IMR-90 (cell line): ENCODE measurements around the gene SLC16A8. TPM values are rescaled to one million over a fixed set of nuclear protein-coding genes. Genes with fewer than 3 reads are reported as not detected.

Source experiments
- ATAC-seq: fragments of 200-7000 bp; cut with Tn5 transposase; 2 replicates; pipeline ENCODE4 v1.9.1; 2020; ENCODE audit warnings: low read depth, mild to moderate bottlenecking, moderate library complexity
- BruUV-seq: library from RNA; stranded (reverse); fragments of 400-500 nt; replicated peaks from 2 replicates; lab custom pipeline; 2021; lab: Mats Ljungman, UMichigan
- CTCF ChIA-PET: fragments of 300-600 bp; formaldehyde crosslinking; extraction: SDS; loops from one replicate; lab custom pipeline; 2021; ENCODE audit warnings: antibody characterized with exemption; lab: Yijun Ruan, JAX
- POLR2A ChIA-PET: fragments of 300-600 bp; sonication (Branson Sonifier 250); formaldehyde crosslinking; loops from one replicate; lab custom pipeline; 2022; ENCODE audit warnings: antibody characterized with exemption; ENCODE audit not compliant: unreplicated experiment; lab: Charles Lee
- DNase-seq: peaks from one replicate; pipeline ENCODE4 v3.0.0; 2013
- H2AFZ ChIP-seq: replicated peaks from 2 replicates; pipeline ENCODE3; 2013; ENCODE audit warnings: low read length, mild to moderate bottlenecking; ENCODE audit not compliant: poor library complexity
- H2AK5ac ChIP-seq: 2 replicates; pipeline ENCODE4 v1.6.1; 2013; ENCODE audit warnings: low read depth, low read length, inconsistent platforms
- H2AK9ac ChIP-seq: replicated peaks from 2 replicates; pipeline ENCODE3; 2013; ENCODE audit warnings: mild to moderate bottlenecking, low read depth, low read length, moderate library complexity; ENCODE audit not compliant: poor library complexity
- H2BK120ac ChIP-seq: 2 replicates; pipeline ENCODE4 v1.6.1; 2013; ENCODE audit warnings: low read depth, low read length, inconsistent platforms
- H2BK15ac ChIP-seq: 3 replicates; pipeline ENCODE4 v1.6.1; 2013; ENCODE audit warnings: low read depth, low read length, inconsistent platforms
- H2BK20ac ChIP-seq: 2 replicates; pipeline ENCODE4 v1.6.1; 2013; ENCODE audit warnings: low read depth, mild to moderate bottlenecking, inconsistent platforms, low read length, moderate library complexity
- H2BK5ac ChIP-seq: 2 replicates; pipeline ENCODE4 v1.6.1; 2013; ENCODE audit warnings: mild to moderate bottlenecking, low read depth, low read length, inconsistent platforms; ENCODE audit not compliant: poor library complexity, severe bottlenecking
- H3K14ac ChIP-seq: replicated peaks from 2 replicates; pipeline ENCODE4 v1.6.1; 2013; ENCODE audit warnings: low read depth, low read length, inconsistent platforms
- H3K18ac ChIP-seq: 2 replicates; pipeline ENCODE4 v1.6.1; 2013; ENCODE audit warnings: low read depth, low read length, control low read depth
- H3K23ac ChIP-seq: 2 replicates; pipeline ENCODE4 v1.6.1; 2013; ENCODE audit warnings: low read depth, low read length, inconsistent platforms
- H3K27ac ChIP-seq: 2 replicates; pipeline ENCODE4 v1.5.1; 2013; ENCODE audit warnings: mild to moderate bottlenecking, control low read depth, low read length; ENCODE audit not compliant: insufficient read depth
- H3K27me3 ChIP-seq: 2 replicates; pipeline ENCODE4 v1.6.1; 2013; ENCODE audit warnings: low read length; ENCODE audit not compliant: control insufficient read depth, insufficient read depth
- H3K36me3 ChIP-seq: 2 replicates; pipeline ENCODE4 v1.6.1; 2013; ENCODE audit warnings: low read length, mixed read lengths; ENCODE audit not compliant: control insufficient read depth, insufficient read depth
- H3K4ac ChIP-seq: 2 replicates; pipeline ENCODE4 v1.6.1; 2013; ENCODE audit warnings: low read depth, low read length, inconsistent platforms
- H3K4me1 ChIP-seq: 2 replicates; pipeline ENCODE4 v1.6.1; 2013; ENCODE audit warnings: low read length, mixed read lengths; ENCODE audit not compliant: control insufficient read depth, insufficient read depth
- H3K4me2 ChIP-seq: 2 replicates; pipeline ENCODE4 v1.6.1; 2013; ENCODE audit warnings: low read depth, mild to moderate bottlenecking, control low read depth, low read length, moderate library complexity
- H3K4me3 ChIP-seq: 2 replicates; pipeline ENCODE4 v1.5.1; 2013; ENCODE audit warnings: low read depth, mild to moderate bottlenecking, control low read depth, low read length, moderate library complexity; ENCODE audit not compliant: insufficient read depth
- H3K56ac ChIP-seq: 2 replicates; pipeline ENCODE4 v1.6.1; 2013; ENCODE audit warnings: low read length, inconsistent platforms; ENCODE audit not compliant: insufficient read depth; ENCODE audit errors: extremely low read depth
- H3K79me1 ChIP-seq, 2 experiments: 2 replicates each; pipeline ENCODE4 v1.6.1; 2013; ENCODE audit warnings: low read length in 2 of 2, inconsistent platforms in 1 of 2, low read depth in 1 of 2
- H3K9ac ChIP-seq: 2 replicates; pipeline ENCODE4 v1.6.1; 2013; ENCODE audit warnings: low read depth, low read length, control low read depth
- H3K9me1 ChIP-seq: 2 replicates; pipeline ENCODE4 v1.6.1; 2013; ENCODE audit warnings: low read length, inconsistent platforms; ENCODE audit not compliant: insufficient read depth
- H3K9me3 ChIP-seq: 2 replicates; pipeline ENCODE4 v1.6.1; 2013; ENCODE audit warnings: low read length; ENCODE audit not compliant: control insufficient read depth, insufficient read depth
- H4K20me1 ChIP-seq: 2 replicates; pipeline ENCODE4 v1.6.1; 2013; ENCODE audit warnings: low read length, inconsistent platforms; ENCODE audit not compliant: insufficient read depth
- H4K5ac ChIP-seq: 2 replicates; pipeline ENCODE4 v1.6.1; 2013; ENCODE audit warnings: mild to moderate bottlenecking, low read depth, low read length, control low read depth
- H4K8ac ChIP-seq, 2 experiments: 2 replicates each; pipeline ENCODE4 v1.6.1; 2013; ENCODE audit warnings: low read depth in 2 of 2, low read length in 2 of 2, control low read depth in 1 of 2, inconsistent platforms in 1 of 2
- H4K91ac ChIP-seq: 2 replicates; pipeline ENCODE4 v1.6.1; 2013; ENCODE audit warnings: low read depth, low read length, inconsistent platforms; ENCODE audit not compliant: insufficient read depth
- CHD1 ChIP-seq: IDR thresholded peaks from 2 replicates; pipeline ENCODE4 v1.6.1; 2012; ENCODE audit warnings: low read depth, low read length, improper control_type of control experiment
- MAFK ChIP-seq: IDR thresholded peaks from 2 replicates; pipeline ENCODE4 v1.6.1; 2012; ENCODE audit warnings: low read depth, low read length, improper control_type of control experiment
- MAZ ChIP-seq: IDR thresholded peaks from 2 replicates; pipeline ENCODE4 v1.6.1; 2012; ENCODE audit warnings: low read depth, mild to moderate bottlenecking, low read length, improper control_type of control experiment, moderate library complexity, borderline replicate concordance
- MXI1 ChIP-seq: IDR thresholded peaks from 2 replicates; pipeline ENCODE4 v1.6.1; 2012; ENCODE audit warnings: low read depth, mild to moderate bottlenecking, low read length, moderate library complexity, borderline replicate concordance
- NFE2L2 ChIP-seq: fragments of 150-350 bp; IDR thresholded peaks from 2 replicates; pipeline ENCODE4 v1.6.1; 2016; ENCODE audit warnings: low read depth, mild to moderate bottlenecking, low read length
- POLR2A ChIP-seq: IDR thresholded peaks from 2 replicates; pipeline ENCODE4 v1.6.1; 2012; ENCODE audit warnings: mild to moderate bottlenecking, low read depth, low read length
- WGBS, 2 experiments: methylation state at CpG; one replicate each; pipeline versions ENCODE4 v1.1.5 to v1.1.7; 2013; ENCODE audit warnings: missing lambda C conversion rate in 2 of 2; ENCODE audit not compliant: insufficient read length in 1 of 2; ENCODE audit errors: extremely low coverage in 2 of 2; 5-methylcytosine and 5-hydroxymethylcytosine counted together
- dilution Hi-C: fragments of 300-500 bp; cut with HindIII; formaldehyde crosslinking; loops from one replicate; pipeline ENCODE4 v1.14.3; 2018; ENCODE audit warnings: low sequenced_read_pairs; ENCODE audit not compliant: unreplicated experiment
- in situ Hi-C: fragments of 300-500 bp; cut with MboI; formaldehyde crosslinking; loops from 3 replicates; pipeline ENCODE4 v1.14.3; 2019; ENCODE audit warnings: low sequenced_read_pairs, inconsistent platforms, mixed read lengths
- intact Hi-C: fragments of 100-400 bp; cut with micrococcal nuclease; formaldehyde crosslinking; loops from 2 replicates; pipeline ENCODE4 v1.10.0; 2022
- polyA plus RNA-seq, 3 experiments: library from polyadenylated mRNA; depleted of rRNA; stranded (reverse); fragments of >200 nt; gene quantifications; 2 replicates each; pipeline ENCODE4 v1.2.3, GENCODE V29; 2012; ENCODE audit warnings: low replicate concordance in 1 of 3
- total RNA-seq: library from RNA; depleted of rRNA; stranded (reverse); fragments of >200 nt; gene quantifications from 2 replicates; pipeline ENCODE4 v1.2.3, GENCODE V29; 2012

SLC16A8 gene
- total and polyA plus RNA-seq, 2 of the 4 experiments (the other 2 are of a cell fraction) = not detected

- intact Hi-C loops (loop anchor here (5.0 kb wide), 1 partner anchor 280 kb away; no protein-coding TSS in a partner anchor), dilution Hi-C loops (no loop called here), in situ Hi-C loops (no loop called here)
- ChIA-PET POLR2A (no interaction called here), CTCF (no interaction called here)
- DNase-seq (no peak), ATAC-seq (no peak)
- no peak overlapping the region for H3K14ac ChIP-seq
- H4K20me1 ChIP-seq = no peaks in the 10 kb centered on the region
- no peak overlapping the region for H3K9ac ChIP-seq
- no TSS peak for BruUV-seq
- no peak overlapping the region for H2AFZ ChIP-seq
- WGBS, 2 experiments = 97% methylated on average over 20 of the region's 25 CpGs; no CpG with 5 or more reads in 1 of the 2 experiments
- no peak overlapping the region for H3K23ac ChIP-seq
- no peak overlapping the region for H3K18ac ChIP-seq
- H2AK5ac ChIP-seq = no peak overlapping the region
- H2BK120ac ChIP-seq = no peak overlapping the region
- H4K8ac ChIP-seq = no peak overlapping the region
- H3K27ac ChIP-seq = no peak overlapping the region
- H2BK15ac ChIP-seq = no peak overlapping the region
- no peaks in the 10 kb centered on the region for H3K9me3 ChIP-seq
- peaks cover 11% of the 10 kb centered on the region for H3K36me3 ChIP-seq
- H2AK9ac ChIP-seq = no peak overlapping the region
- H3K79me1 ChIP-seq = no peaks in the 10 kb centered on the region
- no peak for TF ChIP-seq POLR2A
- TF ChIP-seq MAZ = no peak
- TF ChIP-seq MXI1 = no peak
- no peak for TF ChIP-seq CHD1
- no peak for TF ChIP-seq NFE2L2
- TF ChIP-seq MAFK = no peak
- no peak overlapping the region for H3K4me3 ChIP-seq
- H4K5ac ChIP-seq = no peak overlapping the region
- no peak overlapping the region for H3K4ac ChIP-seq
- H4K91ac ChIP-seq = no peak overlapping the region
- no peaks in the 10 kb centered on the region for H3K27me3 ChIP-seq
- H3K4me2 ChIP-seq = no peak overlapping the region
- no peaks in the 10 kb centered on the region for H3K4me1 ChIP-seq
- H2BK5ac ChIP-seq = no peak overlapping the region
- no peak overlapping the region for H2BK20ac ChIP-seq
- H3K56ac ChIP-seq = no peak overlapping the region
- no peaks in the 10 kb centered on the region for H3K9me1 ChIP-seq
These were observed 11.4 kb downstream of the SLC16A8 start for GRCh38 chr22:38072322-38073149.
